ENCODE results near the gene MFF.

The MFF gene

GRCh38 chr2:227324995-227325838, at the start of gene MFF:
TSS of gene MFF (plus strand) at chr2:227325251. CDS start at chr2:227330666, 5,415 bp downstream.
- TF ChIP-seq, protein P1, sequence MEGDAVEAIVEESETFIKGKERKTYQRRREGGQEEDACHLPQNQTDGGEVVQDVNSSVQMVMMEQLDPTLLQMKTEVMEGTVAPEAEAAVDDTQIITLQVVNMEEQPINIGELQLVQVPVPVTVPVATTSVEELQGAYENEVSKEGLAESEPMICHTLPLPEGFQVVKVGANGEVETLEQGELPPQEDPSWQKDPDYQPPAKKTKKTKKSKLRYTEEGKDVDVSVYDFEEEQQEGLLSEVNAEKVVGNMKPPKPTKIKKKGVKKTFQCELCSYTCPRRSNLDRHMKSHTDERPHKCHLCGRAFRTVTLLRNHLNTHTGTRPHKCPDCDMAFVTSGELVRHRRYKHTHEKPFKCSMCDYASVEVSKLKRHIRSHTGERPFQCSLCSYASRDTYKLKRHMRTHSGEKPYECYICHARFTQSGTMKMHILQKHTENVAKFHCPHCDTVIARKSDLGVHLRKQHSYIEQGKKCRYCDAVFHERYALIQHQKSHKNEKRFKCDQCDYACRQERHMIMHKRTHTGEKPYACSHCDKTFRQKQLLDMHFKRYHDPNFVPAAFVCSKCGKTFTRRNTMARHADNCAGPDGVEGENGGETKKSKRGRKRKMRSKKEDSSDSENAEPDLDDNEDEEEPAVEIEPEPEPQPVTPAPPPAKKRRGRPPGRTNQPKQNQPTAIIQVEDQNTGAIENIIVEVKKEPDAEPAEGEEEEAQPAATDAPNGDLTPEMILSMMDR (IDR thresholded peaks at IDR 0.05; ENCODE audit: insufficient read depth, low read depth, low read length, missing control alignments): peak; percentile 51
- peak; percentile 96 for DNase-seq (ENCODE audit: low read depth)
- H3K4me3 ChIP-seq (ENCODE audit: low read length): peak within 1 kb of the TSS; percentile 96

DNA sequence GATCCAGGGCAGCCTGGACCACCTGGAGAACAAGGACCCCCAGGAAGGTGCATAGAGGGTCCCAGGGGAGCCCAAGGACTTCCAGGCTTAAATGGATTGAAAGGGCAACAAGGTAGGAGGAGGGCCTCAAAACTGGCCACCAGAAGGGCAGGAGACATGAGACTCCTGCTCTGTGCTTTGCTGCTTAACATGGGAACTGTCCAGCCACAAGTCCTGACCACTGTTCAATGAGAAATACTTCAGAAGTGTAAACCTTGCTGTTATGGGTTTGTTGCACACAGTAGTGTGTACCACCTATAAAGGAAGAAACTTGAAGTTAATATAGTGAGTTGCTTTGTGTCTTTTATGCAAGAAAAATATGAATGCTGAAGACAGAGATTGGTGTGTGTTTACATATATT, 44.2 kb upstream of the MFF start:
- peak; percentile 21 for DNase-seq (ENCODE audit: low read depth)
- TF ChIP-seq, protein P1 (IDR thresholded peaks at IDR 0.05; ENCODE audit: insufficient read depth, low read depth, low read length, missing control alignments): no peak
- H3K4me3 ChIP-seq (ENCODE audit: low read length): no peak overlapping the region

DNA sequence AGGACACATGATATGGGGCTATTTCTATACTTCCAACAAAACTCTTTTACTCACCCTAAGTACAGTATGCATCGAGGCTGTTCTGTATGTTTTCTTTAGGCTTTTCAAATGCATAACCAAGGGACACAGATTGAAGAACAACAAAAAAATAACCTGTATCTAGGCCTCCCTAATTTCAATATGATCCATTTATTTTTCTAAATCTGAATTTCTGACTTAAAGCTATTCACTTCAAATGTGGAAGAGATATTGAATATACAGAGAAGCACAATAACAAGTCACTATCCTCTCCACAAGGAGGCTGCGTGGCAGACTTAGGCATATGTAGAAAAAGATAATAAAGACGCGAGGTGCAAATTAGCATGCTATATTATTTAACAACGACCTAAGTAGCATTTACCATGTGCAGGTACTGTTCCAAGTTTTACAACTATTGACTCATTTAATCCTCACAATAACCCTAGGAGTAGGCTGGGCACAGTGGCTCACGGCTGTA, 39.3 kb upstream of the MFF start:
- no peak for DNase-seq (ENCODE audit: low read depth)
- H3K4me3 ChIP-seq (ENCODE audit: low read length): no peak overlapping the region
- TF ChIP-seq, protein P1 (IDR thresholded peaks at IDR 0.05; ENCODE audit: insufficient read depth, low read depth, low read length, missing control alignments): no peak

DNA sequence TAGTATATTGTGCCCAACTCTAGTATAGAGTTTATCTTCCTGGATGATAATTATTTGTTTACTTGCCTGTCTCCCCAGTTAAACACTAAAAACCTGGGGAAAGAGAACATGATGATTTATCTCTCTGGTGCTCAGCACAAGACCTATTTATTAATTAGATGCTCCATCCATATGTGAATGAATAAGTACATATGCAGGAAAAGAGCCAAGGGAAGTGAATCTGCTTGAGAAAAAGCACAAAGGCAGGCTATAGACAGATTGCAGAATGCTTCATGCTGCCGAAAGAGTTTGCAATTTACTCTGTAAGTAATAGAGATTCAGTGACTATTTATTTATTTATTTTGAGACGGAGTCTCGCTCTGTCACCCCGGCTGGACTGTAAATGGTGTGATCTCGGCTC, 37.3 kb upstream of the MFF start:
- DNase-seq (ENCODE audit: low read depth): no peak
- TF ChIP-seq, protein P1 (IDR thresholded peaks at IDR 0.05; ENCODE audit: insufficient read depth, low read depth, low read length, missing control alignments): no peak
- H3K4me3 ChIP-seq (ENCODE audit: low read length): no peak overlapping the region

- no peak overlapping the region for H3K4me3 ChIP-seq (ENCODE audit: low read length)
- no peak for DNase-seq (ENCODE audit: low read depth)
- TF ChIP-seq, protein P1 (IDR thresholded peaks at IDR 0.05; ENCODE audit: insufficient read depth, low read depth, low read length, missing control alignments): no peak
These were observed 32.7 kb upstream of the MFF start for GRCh38 chr2:227292314-227292713.

DNA sequence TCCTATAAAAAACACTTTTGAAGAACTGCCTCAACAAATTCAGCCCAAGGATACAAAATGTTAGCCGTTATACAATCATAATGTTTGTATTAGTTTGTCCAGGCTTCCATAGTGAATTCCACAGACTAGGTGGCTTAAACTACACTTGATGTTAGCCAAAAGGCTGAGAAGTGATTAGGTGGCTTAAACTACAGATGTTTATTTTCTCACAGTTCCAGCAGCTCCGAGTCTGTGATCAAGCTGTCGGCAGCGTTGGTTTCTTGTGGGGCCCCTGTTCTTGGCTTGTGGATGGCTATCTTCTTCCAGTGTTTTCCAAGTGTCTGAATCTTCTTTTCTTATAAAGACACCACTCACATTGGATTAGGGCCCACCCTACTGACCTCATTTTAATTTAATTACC, 31.5 kb upstream of the MFF start:
- TF ChIP-seq, protein P1 (IDR thresholded peaks at IDR 0.05; ENCODE audit: insufficient read depth, low read depth, low read length, missing control alignments): no peak
- no peak for DNase-seq (ENCODE audit: low read depth)
- H3K4me3 ChIP-seq (ENCODE audit: low read length): no peak overlapping the region

All from epithelial cell of esophagus (primary cell).